ENCODE data around the gene CHPF2.

CHPF2 gene

DNA sequence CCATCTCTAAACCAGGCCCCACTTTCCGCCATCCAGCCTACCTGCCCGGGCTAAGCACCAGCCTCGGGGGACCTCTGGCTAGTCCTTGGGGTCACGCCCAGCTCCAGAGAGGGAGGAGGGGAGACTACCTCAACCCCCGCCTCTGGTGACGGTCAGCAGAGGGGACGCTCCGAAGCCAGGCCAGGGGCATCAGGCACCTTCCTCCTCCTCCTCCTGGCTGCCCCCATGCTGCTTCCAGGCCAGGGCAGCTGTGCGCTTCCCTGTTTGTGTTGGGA is 20.2 kb downstream of the CHPF2 start:
- H3K27ac ChIP-seq, result no peak overlapping the region
- no peak for TF ChIP-seq ZFX (IDR thresholded peaks at IDR 0.05; ENCODE audit: borderline replicate concordance)
- TF ChIP-seq, protein P1, sequence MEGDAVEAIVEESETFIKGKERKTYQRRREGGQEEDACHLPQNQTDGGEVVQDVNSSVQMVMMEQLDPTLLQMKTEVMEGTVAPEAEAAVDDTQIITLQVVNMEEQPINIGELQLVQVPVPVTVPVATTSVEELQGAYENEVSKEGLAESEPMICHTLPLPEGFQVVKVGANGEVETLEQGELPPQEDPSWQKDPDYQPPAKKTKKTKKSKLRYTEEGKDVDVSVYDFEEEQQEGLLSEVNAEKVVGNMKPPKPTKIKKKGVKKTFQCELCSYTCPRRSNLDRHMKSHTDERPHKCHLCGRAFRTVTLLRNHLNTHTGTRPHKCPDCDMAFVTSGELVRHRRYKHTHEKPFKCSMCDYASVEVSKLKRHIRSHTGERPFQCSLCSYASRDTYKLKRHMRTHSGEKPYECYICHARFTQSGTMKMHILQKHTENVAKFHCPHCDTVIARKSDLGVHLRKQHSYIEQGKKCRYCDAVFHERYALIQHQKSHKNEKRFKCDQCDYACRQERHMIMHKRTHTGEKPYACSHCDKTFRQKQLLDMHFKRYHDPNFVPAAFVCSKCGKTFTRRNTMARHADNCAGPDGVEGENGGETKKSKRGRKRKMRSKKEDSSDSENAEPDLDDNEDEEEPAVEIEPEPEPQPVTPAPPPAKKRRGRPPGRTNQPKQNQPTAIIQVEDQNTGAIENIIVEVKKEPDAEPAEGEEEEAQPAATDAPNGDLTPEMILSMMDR (IDR thresholded peaks at IDR 0.05), result no peak

DNA sequence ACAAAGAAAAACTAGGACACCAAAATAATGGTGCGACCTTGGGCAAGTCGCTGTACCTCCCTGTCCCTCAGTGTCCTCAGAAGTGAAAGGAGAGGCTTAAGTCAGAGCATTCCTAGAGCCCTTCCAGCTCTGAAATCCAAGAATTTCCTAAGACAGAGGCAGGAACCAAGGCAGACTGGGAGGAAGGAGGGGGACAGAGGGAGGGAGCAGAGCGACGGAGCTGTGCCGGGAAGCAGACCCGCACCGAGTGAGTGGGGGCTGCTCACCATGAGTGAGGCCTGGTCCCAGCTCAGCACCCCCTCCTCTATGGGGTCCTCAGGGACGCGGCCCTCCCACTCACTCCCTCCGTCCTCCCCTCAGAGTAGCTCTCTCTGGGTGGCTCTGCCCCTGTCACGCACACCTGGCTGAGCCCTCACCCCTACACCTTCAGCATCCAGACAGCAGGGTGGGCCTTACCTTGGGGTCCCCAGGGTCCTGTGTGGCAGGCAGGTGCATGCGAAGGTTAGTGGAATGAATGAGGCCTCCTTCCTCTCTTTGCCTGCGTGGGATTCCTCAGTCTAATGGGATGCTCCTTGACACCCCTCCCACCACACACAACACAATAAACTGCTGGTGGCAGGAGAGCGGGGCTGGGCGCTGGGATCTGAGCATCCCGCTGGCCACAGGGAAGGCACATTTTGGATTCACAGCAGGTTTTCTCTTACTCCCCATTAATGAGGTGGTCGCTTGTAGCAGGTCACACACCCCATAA is 20.9 kb downstream of the CHPF2 start:
- no peak for TF ChIP-seq ZFX (IDR thresholded peaks at IDR 0.05; ENCODE audit: borderline replicate concordance)
- TF ChIP-seq, protein P1 (IDR thresholded peaks at IDR 0.05), result no peak
- H3K27ac ChIP-seq, result no peak overlapping the region

DNA sequence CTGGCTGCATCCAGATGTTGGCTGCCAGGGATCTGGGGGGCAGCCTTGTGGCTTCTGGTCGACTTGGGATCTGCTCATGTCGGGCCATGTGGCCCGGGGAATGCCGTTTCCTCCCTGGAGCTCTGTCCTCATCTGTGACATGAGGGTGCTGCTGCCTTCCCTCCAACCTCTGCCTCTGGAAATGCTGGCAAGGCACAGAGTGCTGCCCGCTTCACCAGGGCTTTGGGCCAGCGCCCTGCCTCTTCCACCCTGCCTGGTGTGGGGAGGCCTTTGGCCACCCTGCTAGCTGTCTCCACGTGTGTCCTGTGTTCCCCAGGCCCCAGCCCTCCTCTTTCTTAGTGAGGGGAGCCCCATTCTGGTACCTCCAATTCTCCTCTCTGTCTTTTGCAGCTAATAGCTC is 22.0 kb downstream of the CHPF2 start:
- TF ChIP-seq, protein P1 (IDR thresholded peaks at IDR 0.05), result no peak
- no peak for TF ChIP-seq ZFX (IDR thresholded peaks at IDR 0.05; ENCODE audit: borderline replicate concordance)
- no peak overlapping the region for H3K27ac ChIP-seq

DNA sequence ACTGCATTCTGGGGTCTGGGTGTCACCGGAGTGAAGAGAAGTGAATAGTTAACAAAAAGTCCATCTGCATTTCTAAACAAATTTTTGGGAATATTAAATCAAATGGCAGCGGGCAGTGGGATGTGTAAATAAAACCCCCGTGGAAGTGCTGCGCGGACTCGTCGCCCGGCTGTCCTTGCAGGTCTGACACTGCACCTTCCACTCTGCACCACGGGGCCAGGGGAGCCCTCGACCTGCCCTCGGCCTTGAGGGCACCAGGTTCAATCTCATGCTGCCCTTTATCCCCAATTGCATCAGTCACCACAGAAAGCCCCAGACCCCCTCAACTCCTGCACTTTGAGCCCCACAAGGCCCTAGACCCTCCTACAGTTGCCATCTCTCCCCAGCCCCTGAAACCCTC is 22.6 kb downstream of the CHPF2 start:
- TF ChIP-seq ZFX (IDR thresholded peaks at IDR 0.05; ENCODE audit: borderline replicate concordance), result no peak
- TF ChIP-seq, protein P1 (IDR thresholded peaks at IDR 0.05), result no peak
- no peak overlapping the region for H3K27ac ChIP-seq

DNA sequence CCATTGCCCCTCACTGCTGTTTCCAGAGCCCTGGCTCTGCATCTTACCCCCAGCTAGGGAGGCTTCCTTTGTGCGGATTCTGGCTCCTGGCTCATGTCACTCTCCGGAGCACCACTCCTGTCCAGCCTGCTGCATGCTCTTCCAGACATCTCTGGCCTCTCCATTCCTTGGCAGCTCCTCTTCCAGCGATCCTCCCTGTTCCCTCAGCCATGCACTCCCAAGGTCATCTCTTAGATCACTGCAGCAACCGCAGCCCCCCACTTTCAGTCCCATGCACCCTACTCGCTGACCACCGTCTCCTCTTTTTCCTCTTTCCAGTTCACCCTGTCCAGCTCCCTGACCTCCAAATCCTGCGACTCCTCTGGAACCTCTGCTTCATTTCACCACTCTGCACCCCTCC is 23.1 kb downstream of the CHPF2 start:
- TF ChIP-seq, protein P1 (IDR thresholded peaks at IDR 0.05), result no peak
- TF ChIP-seq ZFX (IDR thresholded peaks at IDR 0.05; ENCODE audit: borderline replicate concordance), result no peak
- no peak overlapping the region for H3K27ac ChIP-seq

DNA sequence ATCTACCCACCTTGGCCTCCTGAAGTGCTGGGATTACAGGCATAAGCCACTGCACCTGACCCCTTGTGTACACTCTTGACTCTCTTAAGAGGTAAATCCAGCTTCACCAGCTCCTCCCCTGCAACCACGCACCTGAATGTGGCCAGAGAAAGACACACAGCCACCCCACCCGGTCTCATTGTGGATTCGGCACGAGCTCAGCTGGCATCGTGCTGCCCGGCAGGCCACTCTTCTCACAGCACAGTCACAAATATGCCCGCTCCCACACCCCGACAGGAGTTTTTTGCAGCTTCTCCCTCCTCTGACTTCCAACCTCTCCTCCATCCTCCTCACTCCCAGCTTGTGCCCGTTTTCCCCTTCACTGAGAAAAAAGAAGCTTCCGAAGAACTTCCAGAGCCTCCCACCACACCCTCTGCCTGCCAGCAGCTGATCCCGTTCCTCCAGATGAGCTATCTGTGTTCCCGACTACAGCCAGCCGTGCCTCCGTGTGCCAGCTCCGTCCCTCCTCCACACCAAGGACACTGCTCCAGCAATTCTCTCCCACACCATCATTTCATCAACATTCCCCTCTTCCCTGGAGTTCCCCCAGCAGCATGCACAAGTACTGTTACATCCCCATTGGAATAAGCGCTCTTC is 24.2 kb downstream of the CHPF2 start:
- no peak overlapping the region for H3K27ac ChIP-seq
- no peak for TF ChIP-seq ZFX (IDR thresholded peaks at IDR 0.05; ENCODE audit: borderline replicate concordance)
- TF ChIP-seq, protein P1 (IDR thresholded peaks at IDR 0.05), result no peak

DNA sequence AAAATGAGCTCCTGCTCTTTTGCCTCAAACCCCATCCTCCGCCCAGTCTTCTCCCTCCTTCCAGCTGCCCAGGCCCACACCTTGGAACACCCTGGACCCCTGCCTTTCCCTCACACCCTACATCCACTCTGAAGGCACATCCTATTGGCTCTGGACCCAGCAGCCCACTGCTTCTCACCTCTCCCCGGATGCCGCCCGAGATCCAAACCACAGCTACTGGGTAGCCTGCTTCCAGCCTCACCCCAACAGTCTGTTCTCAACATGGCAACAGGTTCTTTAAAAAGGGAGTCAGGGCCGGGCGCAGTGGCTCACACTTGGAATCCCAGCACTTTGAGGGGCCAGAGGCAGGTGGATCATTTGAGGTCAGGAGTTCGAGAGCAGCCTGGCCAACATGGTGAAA is 25.7 kb downstream of the CHPF2 start:
- H3K27ac ChIP-seq, result no peak overlapping the region
- no peak for TF ChIP-seq ZFX (IDR thresholded peaks at IDR 0.05; ENCODE audit: borderline replicate concordance)
- TF ChIP-seq, protein P1 (IDR thresholded peaks at IDR 0.05), result no peak

Measured in 22Rv1 (cell line).